Pancreas (tissue), 10 donors: ENCODE results near the gene TRIOBP. TPM values are rescaled to one million over a fixed set of nuclear protein-coding genes. Genes with fewer than 3 reads are reported as not detected.

Experiments used
- ATAC-seq, 4 donors: fragments of 200-7000 bp; cut with Tn5 transposase; one replicate each; pipeline versions ENCODE4 v1.8.0 to v1.9.1; 2020; ENCODE audit warnings: mild to moderate bottlenecking in 4 of 4, moderate library complexity in 4 of 4
- DNase-seq, 6 donors: peaks; one replicate each; pipeline ENCODE4 v3.0.0-alpha.2; 2020
- FAIRE-seq: peaks from 2 replicates; lab custom pipeline; 2012; peaks lifted over from hg19 to GRCh38; lab: Jason Lieb, UNC
- H3K27ac ChIP-seq, 4 donors: fragments of 200-600 bp; sonication (generic); 1 replicate in 3 of 4; 2 replicates in 1 of 4; pipeline versions ENCODE4 v1.5.0 to v1.8.0; 2020
- H3K27me3 ChIP-seq, 4 donors: fragments of 200-600 bp; one replicate each; pipeline ENCODE4 v1.8.0; 2021
- H3K36me3 ChIP-seq, 3 donors: fragments of 200-600 bp; sonication (generic) in 1 of 3; one replicate each; pipeline versions ENCODE4 v1.5.0 to v1.8.0; 2020 to 2021
- H3K4me1 ChIP-seq, 3 donors: fragments of 200-600 bp; one replicate each; pipeline ENCODE4 v1.8.0; 2021
- H3K4me3 ChIP-seq, 4 donors: fragments of 200-600 bp; sonication (generic) in 2 of 4; one replicate each; pipeline versions ENCODE4 v1.5.0 to v1.8.0; 2020 to 2021
- H3K9me3 ChIP-seq, 4 donors: fragments of 200-600 bp; one replicate each; pipeline ENCODE4 v1.8.0; 2021
- CTCF ChIP-seq, 4 donors: fragments of 200-600 bp; sonication (generic) in 3 of 4; IDR thresholded peaks; one replicate each; pipeline versions ENCODE4 v1.5.0 to v1.8.0; 2021; ENCODE audit warnings: antibody characterized with exemption in 4 of 4
- WGBS, 2 donors: extraction: QIAGEN DNeasy Blood & Tissue Kit; methylation state at CpG; one replicate each; pipeline ENCODE4 v1.1.7; 2013; 5-methylcytosine and 5-hydroxymethylcytosine counted together
- intact Hi-C, 3 donors: fragments of 100-400 bp; cut with DNase I; formaldehyde crosslinking; loops; one replicate each; pipeline versions ENCODE4 v1.11.1 to v1.14.2; 2022
- polyA plus RNA-seq, 2 donors: library from polyadenylated mRNA; stranded (reverse); fragments of 200-250 nt; gene quantifications; one replicate each; pipeline ENCODE4 v1.2.3, GENCODE V29; 2013
- total RNA-seq, 6 donors: library from RNA; stranded (reverse); fragmentation: NEBNext Ultra II Directional in 4 of 6; extraction: Animal tissue kit (Norgen Biotek cat#: 25700) in 4 of 6; gene quantifications; one replicate each; pipeline versions ENCODE4 v1.2.1 to v1.2.4, GENCODE V29; 2021 to 2023
- donor health status: healthy with polysubstance abuse.
- donor health status: DM: no; HTN: no; CAD: no; lungs with moderate emphysema.
- donor health status: DM: no; HTN: no; CAD: no.
- donor health status: control.
- donor health status: control.
- donor health status: Bipolar disorder and iron deficiency.
- donor health status: DM: yes; HTN: yes; CAD: no.
- donor health status: DM: no; HTN: no; CAD: no.
- donor health status: DM: no; HTN: no; CAD: no.
- donor health status: DM: yes; HTN: yes; CAD: no.

The TRIOBP gene
- total and polyA plus RNA-seq, 8 donors: 17.4 to 36.6 (median 24.1) TPM

GRCh38 chr22:37739035-37739434 is 42.2 kb downstream of the TRIOBP start:
- DNase-seq (no peak), ATAC-seq (peak in 3 of 4 donors; percentile 5 to 19 (median 6)), FAIRE-seq (no peak)
- H3K36me3 ChIP-seq: no peaks in the 10 kb centered on the region
- no peak overlapping the region for H3K4me3 ChIP-seq
- no peaks in the 10 kb centered on the region for H3K27me3 ChIP-seq
- 74 to 77% methylated on average over 12 of the region's 12 CpGs for WGBS, 2 donors
- H3K4me1 ChIP-seq: peaks cover 0 to 6% (median 0%) of the 10 kb centered on the region in 3 donors
- TF ChIP-seq CTCF (IDR thresholded peaks at IDR 0.05): no peak
- intact Hi-C loops: no loop called here
- no peaks in the 10 kb centered on the region for H3K9me3 ChIP-seq
- no peak overlapping the region for H3K27ac ChIP-seq

DNA sequence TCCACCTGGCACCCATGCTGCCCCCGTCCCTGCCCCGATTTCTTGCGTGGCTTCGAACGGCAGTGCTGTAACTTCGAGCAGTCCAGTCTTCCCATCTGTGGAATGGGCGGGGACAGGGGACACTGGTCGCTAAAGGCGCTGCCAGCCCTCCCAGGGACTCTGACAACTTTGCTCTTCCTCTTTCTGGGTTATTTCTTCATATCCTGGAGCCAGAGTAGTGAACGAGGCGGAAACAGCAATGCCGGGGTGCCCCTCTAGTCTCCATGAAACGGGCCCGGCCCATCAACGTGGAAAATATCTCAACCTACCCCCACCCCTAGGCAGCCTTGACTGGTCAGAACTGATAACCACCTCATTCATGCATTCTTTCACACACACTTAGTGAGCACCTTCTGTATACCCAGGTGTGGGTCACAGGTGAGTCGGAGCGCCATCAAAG is 42.8 kb downstream of the TRIOBP start:
- TF ChIP-seq CTCF (IDR thresholded peaks at IDR 0.05): no peak
- WGBS, 2 donors: 84 to 91% methylated on average over 17 of the region's 17 CpGs
- H3K4me3 ChIP-seq: no peak overlapping the region
- no peaks in the 10 kb centered on the region for H3K9me3 ChIP-seq
- H3K27me3 ChIP-seq: no peaks in the 10 kb centered on the region
- no peaks in the 10 kb centered on the region for H3K36me3 ChIP-seq
- ATAC-seq (peak in 1 of 4 donors; percentile 41), FAIRE-seq (no peak), DNase-seq (no peak)
- intact Hi-C loops: no loop called here
- H3K27ac ChIP-seq: no peak overlapping the region
- peaks cover 0 to 6% (median 0%) of the 10 kb centered on the region in 3 donors for H3K4me1 ChIP-seq

DNA sequence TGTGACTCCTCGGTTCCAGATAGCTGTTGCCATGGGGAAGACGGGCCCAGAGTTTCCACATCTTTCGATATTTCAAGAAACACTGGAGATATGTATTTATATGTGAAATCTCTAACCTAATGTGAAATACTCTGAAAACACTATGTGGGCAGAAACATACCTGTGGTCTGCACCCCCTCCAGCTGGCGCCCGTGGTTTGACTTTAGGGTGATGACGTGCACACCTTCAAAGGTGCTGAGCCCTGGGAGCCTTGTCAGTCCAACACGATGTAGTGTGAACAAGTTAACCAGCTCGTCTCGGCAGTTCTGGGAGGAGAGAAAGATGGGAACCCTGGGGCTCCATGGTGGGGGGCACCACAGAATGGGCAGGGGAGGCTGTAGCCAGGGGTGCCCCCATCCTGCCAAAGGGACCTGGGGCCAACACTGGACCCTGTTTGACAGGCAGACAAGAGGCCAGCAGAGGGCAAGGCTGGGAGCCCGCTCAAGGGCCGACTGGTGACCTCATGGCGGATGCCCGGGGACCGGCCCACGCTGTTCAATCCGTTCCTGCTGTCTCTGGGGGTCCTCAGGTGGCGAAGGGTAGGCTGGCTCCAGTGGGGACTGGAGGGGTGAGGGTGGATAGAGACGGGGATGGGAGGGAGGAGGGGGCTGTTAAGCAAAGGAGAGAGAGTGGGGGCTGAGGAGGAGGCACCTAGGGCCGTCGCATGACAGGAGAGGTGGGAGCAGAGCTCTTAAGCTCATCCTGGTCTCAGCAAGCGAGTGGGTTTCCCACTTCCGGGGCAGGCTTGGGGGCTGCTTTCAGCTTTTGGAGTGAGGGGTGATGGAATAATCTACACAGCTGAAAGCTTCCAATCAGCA is 43.8 kb downstream of the TRIOBP start:
- H3K4me3 ChIP-seq: no peak overlapping the region
- no peak for ATAC-seq
- no peaks in the 10 kb centered on the region for H3K27me3 ChIP-seq
- no peaks in the 10 kb centered on the region for H3K36me3 ChIP-seq
- intact Hi-C loops: no loop called here
- H3K9me3 ChIP-seq: no peaks in the 10 kb centered on the region
- H3K4me1 ChIP-seq: peaks cover 0 to 6% (median 0%) of the 10 kb centered on the region in 3 donors
- no peak for TF ChIP-seq CTCF (IDR thresholded peaks at IDR 0.05)
- H3K27ac ChIP-seq: no peak overlapping the region
- 79 to 81% methylated on average over 22 of the region's 22 CpGs for WGBS, 2 donors
- no peak for FAIRE-seq
- peak in 1 of 6 donors; percentile 75 for DNase-seq

GRCh38 chr22:37741312-37741795 is 44.5 kb downstream of the TRIOBP start:
- ATAC-seq (peak in 3 of 4 donors; percentile 7 to 44 (median 13)), DNase-seq (peak in 3 of 6 donors; percentile 40 to 61 (median 55)), FAIRE-seq (no peak)
- no peaks in the 10 kb centered on the region for H3K36me3 ChIP-seq
- H3K4me3 ChIP-seq: no peak overlapping the region
- H3K9me3 ChIP-seq: no peaks in the 10 kb centered on the region
- no peak for TF ChIP-seq CTCF (IDR thresholded peaks at IDR 0.05)
- H3K27ac ChIP-seq: no peak overlapping the region
- no peaks in the 10 kb centered on the region for H3K27me3 ChIP-seq
- intact Hi-C loops: no loop called here
- 52 to 56% methylated on average over 9 of the region's 9 CpGs for WGBS, 2 donors
- peaks cover 0 to 6% (median 0%) of the 10 kb centered on the region in 3 donors for H3K4me1 ChIP-seq
